ENCODE measurements around the gene STK4.
"Not testable (repeated sequence)": the region's sequence is repeated elsewhere in the genome, so short reads cannot be mapped to it uniquely, and the experiment has no call there.

STK4 gene

GRCh38 chr20:45058168-45058850, 92.0 kb downstream of the STK4 start:
- DNase-seq = no peak

GRCh38 chr20:45059022-45059728, 92.9 kb downstream of the STK4 start:
- no peak for DNase-seq

GRCh38 chr20:45060294-45060693, 94.0 kb downstream of the STK4 start:
- no peak for DNase-seq

GRCh38 chr20:45061244-45061643, 94.9 kb downstream of the STK4 start:
- no peak for DNase-seq

- DNase-seq = not testable (repeated sequence)
These were observed 96.8 kb downstream of the STK4 start for GRCh38 chr20:45063107-45063506.

- no peak for DNase-seq
These were observed 98.5 kb downstream of the STK4 start for GRCh38 chr20:45064812-45065211.

GRCh38 chr20:45066372-45066771, 100.1 kb downstream of the STK4 start:
- DNase-seq = no peak

GRCh38 chr20:45067087-45067486, 100.8 kb downstream of the STK4 start:
- DNase-seq = no peak

- DNase-seq = no peak
These were observed 101.2 kb downstream of the STK4 start for GRCh38 chr20:45067558-45067957.

- DNase-seq = no peak
These were observed 102.9 kb downstream of the STK4 start for GRCh38 chr20:45069261-45069660.

- peak; percentile 13 for DNase-seq
These were observed 104.8 kb downstream of the STK4 start for GRCh38 chr20:45070932-45071632.

- no peak for DNase-seq
These were observed 105.8 kb downstream of the STK4 start for GRCh38 chr20:45072066-45072465.

GRCh38 chr20:45073221-45073620, 106.9 kb downstream of the STK4 start:
- no peak for DNase-seq

- no peak for DNase-seq
These were observed 111.2 kb downstream of the STK4 start for GRCh38 chr20:45077559-45077958.

- peak; percentile 48 for DNase-seq
These were observed 114.7 kb downstream of the STK4 start for GRCh38 chr20:45080867-45081624.

- DNase-seq = no peak
These were observed 116.2 kb downstream of the STK4 start for GRCh38 chr20:45082468-45082867.

GRCh38 chr20:45083127-45083526, 116.8 kb downstream of the STK4 start:
- no peak for DNase-seq

- no peak for DNase-seq
These were observed 119.0 kb downstream of the STK4 start for GRCh38 chr20:45085289-45085688.

- no peak for DNase-seq
These were observed 119.6 kb downstream of the STK4 start for GRCh38 chr20:45085867-45086266.

- no peak for DNase-seq
These were observed 120.9 kb downstream of the STK4 start for GRCh38 chr20:45087097-45087790.

GRCh38 chr20:45087814-45088213, 121.5 kb downstream of the STK4 start:
- DNase-seq = no peak

GRCh38 chr20:45088247-45088646, 121.9 kb downstream of the STK4 start:
- DNase-seq = no peak

- DNase-seq = no peak
These were observed 124.2 kb downstream of the STK4 start for GRCh38 chr20:45090481-45090880.
